H1 (cell line): ENCODE measurements around the gene ITPR1. TPM values are rescaled to one million over a fixed set of nuclear protein-coding genes. Genes with fewer than 3 reads are reported as not detected.

Experiments used
- HDAC2 ChIP-seq, 2 experiments: fragments of 300-600 bp in 1 of 2; sonication (generic) in 1 of 2; IDR thresholded peaks; 2 replicates each; pipeline ENCODE4 v1.6.1; 2011 to 2012; ENCODE audit warnings: low read depth in 2 of 2, low read length in 2 of 2, mild to moderate bottlenecking in 2 of 2, moderate library complexity in 2 of 2, borderline replicate concordance in 1 of 2, inconsistent platforms in 1 of 2
- polyA plus RNA-seq, 7 experiments: library from polyadenylated mRNA; depleted of rRNA in 3 of 7; stranded (reverse) in 5 of 7; unstranded in 2 of 7; fragments of >200 nt in 5 of 7; fragments of 200-250 nt in 2 of 7; gene quantifications; 1 replicate in 5 of 7; 2 replicates in 1 of 7; 4 replicates in 1 of 7; pipeline versions ENCODE4 v1.2.1 to v1.2.3, GENCODE V29; 2011 to 2013; ENCODE audit warnings: missing spikeins in 2 of 7, mixed read lengths in 2 of 7
- total RNA-seq: library from RNA; stranded (reverse); fragmentation: NEBNext Ultra II Directional; extraction: Animal tissue kit (Norgen Biotek cat#: 25700); gene quantifications from 2 replicates; pipeline ENCODE4 v1.2.1, GENCODE V29; 2021

ITPR1 gene
- total and polyA plus RNA-seq, 2 of the 8 experiments (the other 6 are each of a cell fraction or from before 2014, with no cell fraction given): 2.5 to 16.3 TPM

GRCh38 chr3:4771243-4771642 is 278.1 kb downstream of the ITPR1 start (continued):
- no peak for TF ChIP-seq HDAC2 (IDR thresholded peaks at IDR 0.05; ENCODE audit: borderline replicate concordance in 1 of 2, low read depth in 2 of 2, low read length in 2 of 2)
